Ovary (tissue), 9 donors: ENCODE results near the gene ABCA8. TPM values are rescaled to one million over a fixed set of nuclear protein-coding genes. Genes with fewer than 3 reads are reported as not detected.

Experiments
- DNase-seq, 5 donors: peaks; one replicate each; pipeline ENCODE4 v3.0.0-alpha.2; 2019 to 2020
- H3K27ac ChIP-seq, 2 donors: fragments of 200-600 bp; one replicate each; pipeline versions ENCODE4 v1.5.1 to v1.8.0; 2019 to 2022
- H3K27me3 ChIP-seq: fragments of 200-600 bp; one replicate; pipeline ENCODE4 v1.8.0; 2022
- H3K36me3 ChIP-seq: fragments of 200-600 bp; sonication (generic); one replicate; pipeline ENCODE4 v1.5.1; 2019
- H3K4me1 ChIP-seq: one replicate; pipeline ENCODE4 v1.8.1; 2013; ENCODE audit warnings: mild to moderate bottlenecking, moderate library complexity; ENCODE audit not compliant: insufficient read depth
- H3K4me3 ChIP-seq: fragments of 200-600 bp; sonication (generic); one replicate; pipeline ENCODE4 v1.5.1; 2017
- H3K9me3 ChIP-seq, 2 donors: fragments of 200-600 bp in 1 of 2; sonication (generic) in 1 of 2; one replicate each; pipeline versions ENCODE4 v1.5.1 to v1.8.1; 2013 to 2019; ENCODE audit warnings: mild to moderate bottlenecking in 1 of 2, moderate library complexity in 1 of 2
- EP300 ChIP-seq: sonication (generic); formaldehyde crosslinking; IDR thresholded peaks from one replicate; pipeline ENCODE4 v1.6.1; 2017; ENCODE audit warnings: antibody characterized with exemption
- POLR2A ChIP-seq: fragments of 450-650 bp; IDR thresholded peaks from one replicate; pipeline ENCODE4 v1.6.1; 2017; ENCODE audit warnings: antibody characterized with exemption, mild to moderate bottlenecking, moderate library complexity
- WGBS, 3 donors: extraction: QIAGEN DNeasy Blood & Tissue Kit in 1 of 3; methylation state at CpG; one replicate each; pipeline versions ENCODE4 v1.1.5 to v1.1.7; 2013 to 2017; 5-methylcytosine and 5-hydroxymethylcytosine counted together
- intact Hi-C, 4 donors: fragments of 100-400 bp; cut with DNase I; formaldehyde crosslinking; loops; one replicate each; pipeline versions ENCODE4 v1.11.0 to v1.15.1; 2022 to 2023
- polyA plus RNA-seq, 2 donors: library from polyadenylated mRNA; stranded (reverse); fragments of 200-250 nt in 1 of 2; fragments of 350-450 nt in 1 of 2; fragmentation: Illumina TruSeq in 1 of 2; extraction: RNeasy Lipid Tissue Mini Kit (QIAGEN cat#74804) in 1 of 2; gene quantifications; one replicate each; pipeline ENCODE4 v1.2.3, GENCODE V29; 2013 to 2014
- total RNA-seq, 7 donors: library from RNA; depleted of rRNA in 2 of 7; stranded (reverse); fragments of >200 nt in 2 of 7; fragmentation: NEBNext Ultra II Directional in 3 of 7; extraction: Animal tissue kit (Norgen Biotek cat#: 25700) in 3 of 7; gene quantifications; one replicate each; pipeline versions ENCODE4 v1.1.0 to v1.2.4, GENCODE V29; 2016 to 2023
- TF ChIP-seq, protein P1 (sequence below), 3 donors: fragments of 450-650 bp in 2 of 3; fragments of 200-600 bp in 1 of 3; IDR thresholded peaks; one replicate each; pipeline versions ENCODE4 v1.5.1 to v1.8.0; 2016 to 2022; ENCODE audit warnings: antibody characterized with exemption in 3 of 3, mild to moderate bottlenecking in 1 of 3
- donor health status: DM: no; HTN: no; CAD: no; lungs with moderate emphysema.
- donor health status: DM: no; HTN: no; CAD: no.
- donor health status: Bipolar disorder and iron deficiency.
- donor health status: DM: yes; HTN: yes; CAD: no.
- donor health status: DM: no; HTN: no; CAD: no.
- donor health status: DM: yes; HTN: yes; CAD: no.

ABCA8 gene
- total and polyA plus RNA-seq, 9 donors, result 69.2 to 218 (median 98.5) TPM

DNA sequence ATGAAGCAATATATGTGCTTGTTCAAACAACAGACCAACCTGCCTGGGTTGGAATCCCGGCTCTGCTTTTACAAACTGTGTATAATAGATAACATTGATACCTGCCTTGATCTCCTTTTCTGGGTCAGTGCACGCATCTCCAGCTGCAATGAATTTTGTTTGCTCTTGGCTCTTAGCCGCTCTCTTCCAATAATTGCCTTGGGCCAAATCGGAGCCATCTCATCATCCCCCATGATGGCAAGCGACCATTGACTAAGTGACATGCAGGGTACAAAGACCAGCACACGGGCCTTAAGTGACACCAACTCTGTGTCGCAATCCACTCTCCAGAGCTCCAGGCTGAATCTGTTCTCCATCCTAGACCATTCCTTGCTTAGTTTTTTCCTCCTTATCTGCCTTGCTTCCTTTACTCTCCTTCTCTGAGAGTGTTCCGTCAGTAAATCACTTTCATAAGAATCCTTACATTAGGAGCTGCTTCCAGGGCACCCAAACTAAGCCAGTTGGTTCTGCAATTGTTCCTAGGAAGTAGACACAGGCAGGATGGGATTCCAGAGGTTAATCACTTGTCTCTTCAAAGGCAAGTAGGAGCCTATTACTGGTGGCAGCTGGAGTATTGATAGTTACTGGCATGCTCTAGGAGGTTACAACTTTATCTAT is 134.2 kb downstream of the ABCA8 start:
- intact Hi-C loops, result no loop called here
- no peak for DNase-seq
- Histone ChIP-seq H3K9me3 (no peaks in the 10 kb centered on the region), H3K27ac (no peak overlapping the region), H3K27me3 (no peaks in the 10 kb centered on the region), H3K36me3 (no peaks in the 10 kb centered on the region), H3K4me1 (peaks cover 5% of the 10 kb centered on the region), H3K4me3 (no peak overlapping the region)
- WGBS, 3 donors, result 89 to 92% (median 90%) methylated on average over 8 of the region's 8 CpGs
- TF ChIP-seq, protein P1, sequence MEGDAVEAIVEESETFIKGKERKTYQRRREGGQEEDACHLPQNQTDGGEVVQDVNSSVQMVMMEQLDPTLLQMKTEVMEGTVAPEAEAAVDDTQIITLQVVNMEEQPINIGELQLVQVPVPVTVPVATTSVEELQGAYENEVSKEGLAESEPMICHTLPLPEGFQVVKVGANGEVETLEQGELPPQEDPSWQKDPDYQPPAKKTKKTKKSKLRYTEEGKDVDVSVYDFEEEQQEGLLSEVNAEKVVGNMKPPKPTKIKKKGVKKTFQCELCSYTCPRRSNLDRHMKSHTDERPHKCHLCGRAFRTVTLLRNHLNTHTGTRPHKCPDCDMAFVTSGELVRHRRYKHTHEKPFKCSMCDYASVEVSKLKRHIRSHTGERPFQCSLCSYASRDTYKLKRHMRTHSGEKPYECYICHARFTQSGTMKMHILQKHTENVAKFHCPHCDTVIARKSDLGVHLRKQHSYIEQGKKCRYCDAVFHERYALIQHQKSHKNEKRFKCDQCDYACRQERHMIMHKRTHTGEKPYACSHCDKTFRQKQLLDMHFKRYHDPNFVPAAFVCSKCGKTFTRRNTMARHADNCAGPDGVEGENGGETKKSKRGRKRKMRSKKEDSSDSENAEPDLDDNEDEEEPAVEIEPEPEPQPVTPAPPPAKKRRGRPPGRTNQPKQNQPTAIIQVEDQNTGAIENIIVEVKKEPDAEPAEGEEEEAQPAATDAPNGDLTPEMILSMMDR (IDR thresholded peaks at IDR 0.05), result no peak
- no peak for TF ChIP-seq POLR2A
- no peak for TF ChIP-seq EP300

DNA sequence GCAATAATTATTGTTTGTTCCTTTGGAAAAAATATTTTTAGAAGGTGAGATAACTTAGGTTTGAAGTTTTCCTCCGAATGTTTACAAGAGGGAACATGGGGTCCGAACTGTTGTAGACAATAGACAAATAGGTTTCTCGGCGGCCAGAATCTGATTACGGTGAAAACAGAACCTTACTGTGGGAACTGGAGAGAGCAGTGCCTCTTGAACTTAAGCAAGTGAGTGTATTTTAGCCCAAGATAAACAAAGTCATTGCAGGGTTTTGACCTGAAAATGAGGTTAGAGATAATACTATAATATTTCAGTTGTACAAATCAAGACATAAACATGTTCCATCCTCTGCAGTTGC is 134.7 kb downstream of the ABCA8 start:
- Histone ChIP-seq H3K36me3 (no peaks in the 10 kb centered on the region), H3K9me3 (no peaks in the 10 kb centered on the region), H3K4me3 (no peak overlapping the region), H3K27me3 (no peaks in the 10 kb centered on the region), H3K4me1 (peaks cover 5% of the 10 kb centered on the region), H3K27ac (no peak overlapping the region)
- 90 to 92% (median 91%) methylated on average over 5 of the region's 5 CpGs for WGBS, 3 donors
- intact Hi-C loops, result no loop called here
- no peak for DNase-seq
- TF ChIP-seq POLR2A (no peak), EP300 (no peak)
- TF ChIP-seq, protein P1 (IDR thresholded peaks at IDR 0.05), result no peak

DNA sequence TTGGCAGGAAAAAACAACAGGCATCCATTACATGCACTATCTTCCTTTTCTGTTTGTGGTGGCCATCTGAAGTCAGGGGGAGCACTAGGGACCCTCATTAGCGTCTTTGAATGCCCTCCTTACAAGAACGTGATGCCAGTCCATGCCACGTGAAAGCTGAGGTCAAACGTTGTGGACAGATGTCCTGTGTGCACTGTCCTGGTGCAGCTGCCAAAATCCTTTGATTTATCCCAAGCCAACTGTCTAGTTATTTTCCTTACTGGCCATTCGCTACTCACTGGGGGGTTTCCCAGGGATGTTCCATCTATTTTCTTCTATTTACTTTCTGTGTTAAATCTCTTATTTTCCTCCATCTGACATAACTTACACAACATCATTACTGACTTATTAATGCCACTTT is 135.7 kb downstream of the ABCA8 start:
- DNase-seq, result no peak
- no peak for TF ChIP-seq POLR2A
- TF ChIP-seq EP300, result no peak
- TF ChIP-seq, protein P1 (IDR thresholded peaks at IDR 0.05), result no peak
- Histone ChIP-seq H3K27me3 (no peaks in the 10 kb centered on the region), H3K36me3 (no peaks in the 10 kb centered on the region), H3K4me1 (peaks cover 5% of the 10 kb centered on the region), H3K27ac (no peak overlapping the region), H3K4me3 (no peak overlapping the region), H3K9me3 (no peaks in the 10 kb centered on the region)
- intact Hi-C loops, result no loop called here
- 79 to 85% (median 80%) methylated on average over 5 of the region's 5 CpGs for WGBS, 3 donors

Other genes starting within 250 kb of the ABCA8 start
- 100 to 1,000 TPM in 2 of 7 donors, 10 to 100 TPM in 5; 15.0 to 111 (median 26.1) TPM for gene ABCA9, start 105.5 kb upstream of the ABCA8 start, total RNA-seq
- 10 to 100 TPM; 23.0 to 29.7 TPM for gene ABCA9, start 105.5 kb upstream of the ABCA8 start, polyA plus RNA-seq
- 100 to 1,000 TPM in 2 of 7 donors, 10 to 100 TPM in 5; 28.0 to 249 (median 38.1) TPM for gene ABCA6, start 186.5 kb upstream of the ABCA8 start, total RNA-seq
- gene ABCA6, start 186.5 kb upstream of the ABCA8 start, polyA plus RNA-seq, result 10 to 100 TPM; 27.9 to 55.3 TPM